Measurements from ENCODE around the gene DUSP22. TPM values are rescaled to one million over a fixed set of nuclear protein-coding genes. Genes with fewer than 3 reads are reported as not detected.

Gene DUSP22
- total and polyA plus RNA-seq, 5 donors: 51.0 to 74.8 (median 64.2) TPM

GRCh38 chr6:359261-360035 is 67.2 kb downstream of the DUSP22 start:
- Histone ChIP-seq H3K9me3 (ENCODE audit: control insufficient read depth, low read length) (no peaks in the 10 kb centered on the region), H3K4me1 (ENCODE audit: control insufficient read depth, insufficient read depth, low read length) (no peaks in the 10 kb centered on the region), H3K27ac (ENCODE audit: low read length) (no peak overlapping the region), H3K27me3 (ENCODE audit: control insufficient read depth, insufficient read depth) (no peaks in the 10 kb centered on the region), H3K4me3 (ENCODE audit: low read length) (no peak overlapping the region)
- ATAC-seq: peak in 1 of 2 donors; percentile 4
- intact Hi-C loops (cut with DNase I): no loop called here
- no peak for DNase-seq
- WGBS: 76% methylated on average over 20 of the region's 20 CpGs

- WGBS: 75% methylated on average over 5 of the region's 5 CpGs
- H3K4me1 ChIP-seq (ENCODE audit: control insufficient read depth, insufficient read depth, low read length): no peaks in the 10 kb centered on the region
- no peaks in the 10 kb centered on the region for H3K27me3 ChIP-seq (ENCODE audit: control insufficient read depth, insufficient read depth)
- DNase-seq (no peak), ATAC-seq (no peak)
- no peaks in the 10 kb centered on the region for H3K9me3 ChIP-seq (ENCODE audit: control insufficient read depth, low read length)
- no peak overlapping the region for H3K4me3 ChIP-seq (ENCODE audit: low read length)
- intact Hi-C loops (cut with DNase I): no loop called here
- H3K27ac ChIP-seq (ENCODE audit: low read length): no peak overlapping the region
Observed at GRCh38 chr6:360349-360748, 68.1 kb downstream of the DUSP22 start.

GRCh38 chr6:360764-361373 is 68.6 kb downstream of the DUSP22 start:
- H3K27ac ChIP-seq (ENCODE audit: low read length): no peak overlapping the region
- H3K27me3 ChIP-seq (ENCODE audit: control insufficient read depth, insufficient read depth): no peaks in the 10 kb centered on the region
- no peaks in the 10 kb centered on the region for H3K4me1 ChIP-seq (ENCODE audit: control insufficient read depth, insufficient read depth, low read length)
- no peaks in the 10 kb centered on the region for H3K9me3 ChIP-seq (ENCODE audit: control insufficient read depth, low read length)
- no peak for DNase-seq
- 78% methylated on average over 19 of the region's 19 CpGs for WGBS
- H3K4me3 ChIP-seq (ENCODE audit: low read length): no peak overlapping the region
- ATAC-seq: peak in 1 of 2 donors; percentile 6
- intact Hi-C loops (cut with DNase I): no loop called here

- 81% methylated on average over 16 of the region's 16 CpGs for WGBS
- Histone ChIP-seq H3K4me3 (ENCODE audit: low read length) (no peak overlapping the region), H3K9me3 (ENCODE audit: control insufficient read depth, low read length) (no peaks in the 10 kb centered on the region), H3K27me3 (ENCODE audit: control insufficient read depth, insufficient read depth) (no peaks in the 10 kb centered on the region), H3K4me1 (ENCODE audit: control insufficient read depth, insufficient read depth, low read length) (no peaks in the 10 kb centered on the region), H3K27ac (ENCODE audit: low read length) (no peak overlapping the region)
- ATAC-seq (no peak), DNase-seq (peak in 1 of 3 donors; percentile 47)
- intact Hi-C loops (cut with DNase I): no loop called here
Observed at GRCh38 chr6:361411-362132, 69.3 kb downstream of the DUSP22 start.

- H3K9me3 ChIP-seq (ENCODE audit: control insufficient read depth, low read length): no peaks in the 10 kb centered on the region
- ATAC-seq: no peak
- intact Hi-C loops (cut with DNase I): no loop called here
- 80% methylated on average over 14 of the region's 14 CpGs for WGBS
- no peaks in the 10 kb centered on the region for H3K4me1 ChIP-seq (ENCODE audit: control insufficient read depth, insufficient read depth, low read length)
- no peak overlapping the region for H3K27ac ChIP-seq (ENCODE audit: low read length)
- DNase-seq: peak in 1 of 3 donors; percentile 28
- H3K27me3 ChIP-seq (ENCODE audit: control insufficient read depth, insufficient read depth): no peaks in the 10 kb centered on the region
- no peak overlapping the region for H3K4me3 ChIP-seq (ENCODE audit: low read length)
Observed at GRCh38 chr6:362231-362923, 70.1 kb downstream of the DUSP22 start.

- ATAC-seq: no peak
- Histone ChIP-seq H3K27ac (ENCODE audit: low read length) (no peak overlapping the region), H3K4me1 (ENCODE audit: control insufficient read depth, insufficient read depth, low read length) (no peaks in the 10 kb centered on the region), H3K27me3 (ENCODE audit: control insufficient read depth, insufficient read depth) (no peaks in the 10 kb centered on the region), H3K4me3 (ENCODE audit: low read length) (no peak overlapping the region), H3K9me3 (ENCODE audit: control insufficient read depth, low read length) (no peaks in the 10 kb centered on the region)
- 83% methylated on average over 5 of the region's 5 CpGs for WGBS
- peak in 1 of 3 donors; percentile 15 for DNase-seq
- intact Hi-C loops (cut with DNase I): no loop called here
Observed at GRCh38 chr6:362924-363249, 70.6 kb downstream of the DUSP22 start.

GRCh38 chr6:363291-363690 is 71.0 kb downstream of the DUSP22 start:
- DNase-seq: peak in 1 of 3 donors; percentile 34
- intact Hi-C loops (cut with DNase I): no loop called here
- Histone ChIP-seq H3K9me3 (ENCODE audit: control insufficient read depth, low read length) (no peaks in the 10 kb centered on the region), H3K27me3 (ENCODE audit: control insufficient read depth, insufficient read depth) (no peaks in the 10 kb centered on the region), H3K4me1 (ENCODE audit: control insufficient read depth, insufficient read depth, low read length) (no peaks in the 10 kb centered on the region), H3K4me3 (ENCODE audit: low read length) (no peak overlapping the region), H3K27ac (ENCODE audit: low read length) (no peak overlapping the region)
- no peak for ATAC-seq
- 89% methylated on average over 12 of the region's 12 CpGs for WGBS

- H3K9me3 ChIP-seq (ENCODE audit: control insufficient read depth, low read length): no peaks in the 10 kb centered on the region
- peak in 1 of 3 donors; percentile 19 for DNase-seq
- intact Hi-C loops (cut with DNase I): no loop called here
- no peaks in the 10 kb centered on the region for H3K27me3 ChIP-seq (ENCODE audit: control insufficient read depth, insufficient read depth)
- no peaks in the 10 kb centered on the region for H3K4me1 ChIP-seq (ENCODE audit: control insufficient read depth, insufficient read depth, low read length)
- ATAC-seq: no peak
- no peak overlapping the region for H3K4me3 ChIP-seq (ENCODE audit: low read length)
- H3K27ac ChIP-seq (ENCODE audit: low read length): no peak overlapping the region
- WGBS: 90% methylated on average over 13 of the region's 13 CpGs
Observed at GRCh38 chr6:363909-364308, 71.6 kb downstream of the DUSP22 start.

- intact Hi-C loops (cut with DNase I): no loop called here
- ATAC-seq (no peak), DNase-seq (peak in 1 of 3 donors; percentile 48)
- WGBS: 71% methylated on average over 11 of the region's 11 CpGs
- Histone ChIP-seq H3K27me3 (ENCODE audit: control insufficient read depth, insufficient read depth) (no peaks in the 10 kb centered on the region), H3K9me3 (ENCODE audit: control insufficient read depth, low read length) (no peaks in the 10 kb centered on the region), H3K4me3 (ENCODE audit: low read length) (no peak overlapping the region), H3K27ac (ENCODE audit: low read length) (no peak overlapping the region), H3K4me1 (ENCODE audit: control insufficient read depth, insufficient read depth, low read length) (no peaks in the 10 kb centered on the region)
Observed at GRCh38 chr6:364609-365540, 72.6 kb downstream of the DUSP22 start.

- intact Hi-C loops (cut with DNase I): no loop called here
- no peak overlapping the region for H3K4me3 ChIP-seq (ENCODE audit: low read length)
- H3K27me3 ChIP-seq (ENCODE audit: control insufficient read depth, insufficient read depth): no peaks in the 10 kb centered on the region
- DNase-seq (peak in 1 of 3 donors; percentile 17), ATAC-seq (no peak)
- WGBS: 66% methylated on average over 6 of the region's 6 CpGs
- H3K27ac ChIP-seq (ENCODE audit: low read length): no peak overlapping the region
- no peaks in the 10 kb centered on the region for H3K4me1 ChIP-seq (ENCODE audit: control insufficient read depth, insufficient read depth, low read length)
- no peaks in the 10 kb centered on the region for H3K9me3 ChIP-seq (ENCODE audit: control insufficient read depth, low read length)
Observed at GRCh38 chr6:365835-366234, 73.5 kb downstream of the DUSP22 start.

All from right cardiac atrium (tissue), 5 donors.